ENCODE results near the gene NUDT16L1.

Gene NUDT16L1

GRCh38 chr16:4695473-4696171 lies 2.3 kb downstream of the NUDT16L1 start:
- no peak for DNase-seq (ENCODE audit: low spot score)

GRCh38 chr16:4696172-4696904 lies 3.0 kb downstream of the NUDT16L1 start:
- DNase-seq (ENCODE audit: low spot score) = no peak

- no peak for DNase-seq (ENCODE audit: low spot score)
These were observed 3.8 kb downstream of the NUDT16L1 start for GRCh38 chr16:4696905-4697847.

GRCh38 chr16:4697848-4698291 lies 4.5 kb downstream of the NUDT16L1 start:
- no peak for DNase-seq (ENCODE audit: low spot score)

GRCh38 chr16:4698321-4699045 lies 5.1 kb downstream of the NUDT16L1 start:
- no peak for DNase-seq (ENCODE audit: low spot score)

- no peak for DNase-seq (ENCODE audit: low spot score)
These were observed 5.7 kb downstream of the NUDT16L1 start for GRCh38 chr16:4699046-4699556.

GRCh38 chr16:4700380-4700996 lies 7.1 kb downstream of the NUDT16L1 start:
- DNase-seq (ENCODE audit: low spot score) = peak; percentile 47

- no peak for DNase-seq (ENCODE audit: low spot score)
These were observed 7.8 kb downstream of the NUDT16L1 start for GRCh38 chr16:4700997-4701743.

GRCh38 chr16:4701791-4702465 lies 8.6 kb downstream of the NUDT16L1 start:
- no peak for DNase-seq (ENCODE audit: low spot score)

GRCh38 chr16:4702466-4702808 lies 9.1 kb downstream of the NUDT16L1 start:
- no peak for DNase-seq (ENCODE audit: low spot score)

GRCh38 chr16:4703906-4704305 lies 10.5 kb downstream of the NUDT16L1 start:
- DNase-seq (ENCODE audit: low spot score) = no peak

- no peak for DNase-seq (ENCODE audit: low spot score)
These were observed 11.1 kb downstream of the NUDT16L1 start for GRCh38 chr16:4704491-4704890.

- no peak for DNase-seq (ENCODE audit: low spot score)
These were observed 11.6 kb downstream of the NUDT16L1 start for GRCh38 chr16:4704913-4705312.

GRCh38 chr16:4706871-4707270 lies 13.5 kb downstream of the NUDT16L1 start:
- DNase-seq (ENCODE audit: low spot score) = no peak

- DNase-seq (ENCODE audit: low spot score) = no peak
These were observed 16.1 kb downstream of the NUDT16L1 start for GRCh38 chr16:4709481-4709880.

- no peak for DNase-seq (ENCODE audit: low spot score)
These were observed 20.5 kb downstream of the NUDT16L1 start for GRCh38 chr16:4713663-4714501.

GRCh38 chr16:4714996-4715395 lies 21.6 kb downstream of the NUDT16L1 start:
- DNase-seq (ENCODE audit: low spot score) = no peak

GRCh38 chr16:4718466-4718865 lies 25.1 kb downstream of the NUDT16L1 start:
- no peak for DNase-seq (ENCODE audit: low spot score)
